GM21723 (cell line): ENCODE measurements around the gene YEATS4.

Experiments
- ATAC-seq: cut with Tn5 transposase; IDR thresholded peaks from one replicate; pipeline ENCODE4 v1.9.1; 2021; ENCODE audit warnings: mild to moderate bottlenecking, moderate library complexity; ENCODE audit not compliant: unreplicated experiment

Gene YEATS4

DNA sequence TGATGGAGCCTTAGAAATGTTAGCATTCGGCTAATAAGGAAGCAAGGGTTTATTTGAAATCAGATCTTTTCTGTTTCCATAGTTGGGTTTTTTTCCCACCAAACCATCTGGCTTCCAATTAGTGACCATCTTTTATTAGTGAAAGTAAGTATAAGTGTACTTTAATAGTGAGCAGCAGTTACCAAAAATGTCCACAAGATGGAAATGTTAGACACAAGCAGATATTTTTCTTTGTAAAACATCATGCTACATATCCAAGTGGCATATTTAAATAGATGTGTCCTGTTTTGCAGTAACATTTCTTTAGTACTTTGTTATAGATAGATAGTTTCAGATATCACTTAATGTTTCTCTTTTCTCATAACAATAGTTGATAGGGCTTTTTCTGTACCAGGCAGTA is 28.8 kb downstream of the YEATS4 start:
- no peak for ATAC-seq

GRCh38 chr12:69389831-69390230 is 30.3 kb downstream of the YEATS4 start:
- ATAC-seq: no peak

DNA sequence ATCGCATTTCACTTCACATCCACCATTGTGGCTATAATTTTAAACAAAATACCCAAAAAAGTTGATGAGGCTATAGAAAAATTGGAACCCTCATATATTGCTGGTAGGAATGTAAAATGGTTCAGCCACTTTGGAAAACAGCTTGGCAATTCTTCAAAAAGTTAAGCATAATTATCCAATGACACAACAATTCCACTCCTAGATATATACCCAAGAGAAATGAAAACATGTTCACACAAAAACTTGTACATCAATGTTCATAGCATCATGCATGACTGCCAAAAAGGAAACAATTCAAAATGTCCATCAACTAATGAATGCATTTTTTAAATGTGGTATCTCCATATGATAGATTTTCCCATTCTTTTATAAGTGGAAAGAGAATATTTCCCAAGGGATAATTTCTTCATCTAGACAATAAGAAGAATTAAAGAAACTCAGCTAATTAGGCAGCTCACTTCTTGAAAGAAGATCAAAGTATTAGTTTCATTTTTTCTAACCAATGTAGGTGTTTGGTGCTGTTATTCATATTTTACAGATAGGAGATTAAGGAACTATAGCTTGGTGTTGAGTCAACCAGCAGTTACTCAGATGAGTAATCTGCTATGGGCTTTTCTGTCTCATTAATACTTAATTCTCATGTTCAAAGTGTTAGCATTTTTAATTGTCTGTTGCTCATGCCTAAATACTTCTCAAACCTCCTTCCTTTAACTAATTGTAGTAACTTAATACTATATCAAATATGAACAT is 32.8 kb downstream of the YEATS4 start:
- ATAC-seq: no peak

GRCh38 chr12:69396041-69396440 is 36.5 kb downstream of the YEATS4 start:
- no peak for ATAC-seq

- ATAC-seq: no peak
These were observed 37.4 kb downstream of the YEATS4 start for GRCh38 chr12:69396963-69397362.

DNA sequence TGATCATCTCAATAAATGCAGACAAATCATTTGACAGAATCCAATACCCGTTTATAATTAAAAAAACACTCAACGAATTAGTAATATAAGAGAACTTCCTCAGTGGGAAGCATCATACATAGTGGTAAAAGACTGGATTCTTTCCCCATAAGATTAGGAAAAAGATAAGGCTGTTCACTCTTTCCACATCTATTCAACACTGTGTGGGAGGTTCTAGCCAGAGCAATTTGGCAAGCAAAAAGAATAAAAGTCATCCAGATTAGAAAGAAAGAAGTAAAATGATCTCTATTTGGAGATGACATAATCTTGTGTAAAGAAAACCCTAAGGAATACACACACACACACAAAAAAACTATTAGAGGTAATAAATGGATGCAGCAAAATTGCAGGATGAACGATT is 38.4 kb downstream of the YEATS4 start:
- no peak for ATAC-seq

DNA sequence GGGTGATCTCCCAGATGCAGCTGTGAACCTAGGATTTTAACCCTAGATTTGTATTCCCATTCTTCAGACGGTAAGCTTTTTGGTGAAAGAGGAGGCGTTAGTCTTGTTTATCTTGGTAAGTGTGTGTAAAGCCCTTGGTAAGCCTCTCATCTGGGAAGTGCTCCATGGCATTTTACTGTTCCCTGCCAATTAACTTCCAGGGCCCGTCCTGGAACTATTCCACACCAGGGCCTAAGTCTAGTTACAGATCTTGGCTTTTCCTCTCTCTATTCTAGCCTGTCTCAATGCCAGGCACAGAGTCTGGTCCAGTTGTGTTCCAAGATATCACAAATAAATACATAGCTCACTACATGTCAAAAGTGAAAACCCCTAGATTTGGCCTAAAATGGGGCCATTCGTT is 42.4 kb downstream of the YEATS4 start:
- no peak for ATAC-seq

- no peak for ATAC-seq
These were observed 45.5 kb downstream of the YEATS4 start for GRCh38 chr12:69404851-69405565.

- ATAC-seq: no peak
These were observed 46.0 kb downstream of the YEATS4 start for GRCh38 chr12:69405566-69405865.

- no peak for ATAC-seq
These were observed 46.7 kb downstream of the YEATS4 start for GRCh38 chr12:69406217-69406616.

DNA sequence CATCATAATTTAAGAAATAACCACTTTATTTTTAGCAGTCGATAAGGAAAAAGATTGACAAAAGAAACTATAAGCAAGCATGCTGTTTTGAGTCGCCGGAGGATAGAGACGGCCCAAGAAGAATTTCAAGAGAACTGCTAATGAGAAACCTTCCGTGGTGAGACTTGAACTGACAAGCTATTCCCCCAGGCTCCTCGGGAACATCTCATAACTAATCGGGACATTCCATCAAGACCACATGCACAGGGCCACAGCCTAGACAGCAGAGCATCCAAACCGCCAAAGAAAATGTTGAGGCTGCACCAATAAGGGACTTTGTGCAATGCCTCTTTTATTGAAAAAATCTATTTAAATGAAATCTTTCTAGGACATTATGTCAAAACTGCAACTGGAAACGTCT is 51.0 kb downstream of the YEATS4 start:
- ATAC-seq: no peak

GRCh38 chr12:69412655-69413054 is 53.1 kb downstream of the YEATS4 start:
- ATAC-seq: no peak

DNA sequence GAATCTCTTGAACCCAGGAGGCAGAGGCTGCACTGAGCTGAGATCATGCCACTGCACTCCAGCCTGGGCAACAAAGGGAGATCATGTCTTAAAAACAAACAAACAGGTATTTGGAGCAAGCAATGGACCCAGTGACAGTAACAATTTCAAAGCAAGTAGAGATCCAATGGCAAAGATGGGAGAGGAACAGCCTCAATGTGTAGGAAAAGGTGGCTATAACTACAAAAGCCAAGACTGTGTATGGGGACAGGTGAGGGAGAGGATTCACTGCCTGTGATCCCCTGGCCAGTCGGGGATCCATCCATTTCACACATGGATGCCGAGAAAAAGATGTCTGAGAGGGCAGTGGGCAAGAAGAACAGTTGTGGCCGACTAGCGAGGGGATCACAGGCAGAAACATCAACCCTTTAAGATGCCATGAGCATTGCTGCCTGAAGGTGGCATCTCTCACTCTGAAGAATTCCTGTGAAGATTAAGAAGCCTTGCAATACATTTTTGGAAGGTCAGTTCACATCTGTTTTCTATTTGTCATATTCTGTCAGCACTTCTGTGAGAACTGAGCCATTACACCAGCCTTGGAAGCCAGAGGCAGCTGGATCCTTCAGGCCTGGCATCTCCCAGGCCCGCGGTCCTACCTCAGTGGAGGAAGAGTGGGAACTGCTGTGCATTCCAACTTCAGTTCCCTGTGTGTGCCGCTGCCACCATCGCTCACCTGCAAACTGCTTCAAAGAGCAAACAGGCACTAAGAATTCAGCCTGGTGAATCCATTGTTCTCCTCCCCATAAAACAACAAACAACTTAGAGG is 56.1 kb downstream of the YEATS4 start:
- ATAC-seq: no peak

DNA sequence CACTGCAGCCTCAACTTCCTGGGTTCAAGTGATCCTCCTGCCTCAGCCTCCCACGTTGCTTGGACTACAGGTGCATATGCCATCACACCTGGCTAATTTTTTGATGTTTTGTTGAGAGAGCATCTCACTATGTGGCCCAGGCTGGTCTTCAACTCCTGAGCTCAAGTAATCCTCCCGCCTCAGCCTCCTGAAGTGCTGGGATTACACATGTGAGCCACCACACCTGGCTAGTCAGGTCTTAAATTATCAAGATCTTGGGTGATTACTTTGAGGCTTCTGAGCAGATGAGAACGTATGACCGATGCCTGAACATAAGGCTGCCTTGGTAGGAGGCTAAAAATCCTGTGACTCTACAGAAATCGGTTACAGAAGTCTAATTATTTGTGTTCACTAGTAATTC is 57.7 kb downstream of the YEATS4 start:
- no peak for ATAC-seq

DNA sequence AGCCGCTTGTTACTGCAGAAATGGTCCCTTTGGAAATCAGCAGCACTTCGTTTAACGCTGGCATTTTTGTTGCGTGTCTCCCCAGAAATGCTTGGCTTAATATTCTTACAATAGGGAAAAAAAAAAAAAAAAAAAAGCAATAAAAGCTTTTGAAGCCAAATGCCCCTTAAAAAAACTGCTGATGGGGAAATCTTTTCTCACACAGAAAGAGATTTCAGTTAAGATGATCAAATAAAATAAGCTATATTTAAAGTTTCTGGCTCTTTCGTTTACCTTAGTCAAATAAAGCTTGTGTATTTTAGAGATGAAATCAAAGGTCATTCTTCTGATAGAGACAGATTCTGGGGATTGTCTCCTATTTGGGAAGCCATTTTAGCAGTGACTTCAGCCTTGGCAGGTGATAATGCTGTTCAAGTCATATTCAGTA is 58.2 kb downstream of the YEATS4 start:
- ATAC-seq: no peak

- ATAC-seq: no peak
These were observed 60.2 kb downstream of the YEATS4 start for GRCh38 chr12:69419701-69420100.

DNA sequence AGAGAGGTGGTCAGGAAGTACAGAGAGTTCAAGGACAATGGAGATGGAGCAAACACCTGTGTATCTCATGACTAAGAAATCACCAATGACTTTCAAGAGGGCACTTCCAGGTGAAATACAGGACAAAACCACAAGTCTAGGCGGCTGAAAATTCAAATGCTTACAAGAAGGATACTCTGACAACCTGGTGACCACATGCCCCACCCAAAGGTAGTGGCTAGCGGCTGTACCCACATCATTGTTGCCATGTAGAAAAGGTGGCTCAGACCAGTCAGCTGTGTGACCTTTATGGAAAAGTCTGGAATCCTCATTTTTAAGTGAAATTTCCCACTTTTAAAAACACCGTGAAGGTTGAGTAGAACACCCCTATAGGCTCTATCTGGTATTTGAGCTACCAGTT is 62.0 kb downstream of the YEATS4 start:
- ATAC-seq: no peak

DNA sequence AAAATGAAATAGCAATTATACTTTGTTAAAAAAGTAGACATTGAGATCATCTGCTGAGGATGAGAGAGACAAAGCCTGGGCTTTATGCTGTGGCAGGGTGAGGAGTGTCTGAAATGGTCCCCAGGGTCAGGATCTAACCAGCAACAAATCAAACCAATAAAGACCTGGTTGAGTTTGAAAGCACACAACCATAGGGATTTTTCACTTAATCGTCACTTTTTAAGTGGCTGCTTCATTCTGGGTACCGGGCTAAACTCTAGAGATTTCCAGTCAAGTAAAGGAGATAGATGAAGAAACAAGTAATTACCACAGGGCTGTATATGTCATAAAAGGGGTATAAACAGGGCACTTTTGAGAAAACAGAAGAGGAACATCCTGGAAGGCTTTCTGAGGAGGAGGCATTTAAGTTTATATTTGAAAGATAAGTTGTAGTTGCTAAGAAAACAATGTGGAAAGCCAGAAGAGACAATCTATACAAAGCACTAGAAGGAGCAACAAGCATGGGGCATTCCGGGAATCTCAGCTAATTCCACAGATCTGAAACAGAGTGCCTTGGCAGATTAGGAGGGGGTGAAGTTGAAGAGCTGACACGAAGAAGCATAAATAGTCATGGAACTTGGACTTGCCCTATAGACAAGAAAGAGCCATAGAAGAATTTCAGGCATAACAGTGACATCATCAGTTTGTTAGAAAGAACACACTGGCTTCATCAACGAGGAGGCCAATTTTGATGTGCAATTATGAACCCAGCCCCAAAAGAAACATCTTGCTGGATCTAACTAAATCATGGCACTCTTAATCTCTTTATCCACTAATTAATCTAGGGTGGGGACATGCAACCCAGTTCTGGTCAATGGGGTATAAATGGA is 63.7 kb downstream of the YEATS4 start:
- no peak for ATAC-seq

DNA sequence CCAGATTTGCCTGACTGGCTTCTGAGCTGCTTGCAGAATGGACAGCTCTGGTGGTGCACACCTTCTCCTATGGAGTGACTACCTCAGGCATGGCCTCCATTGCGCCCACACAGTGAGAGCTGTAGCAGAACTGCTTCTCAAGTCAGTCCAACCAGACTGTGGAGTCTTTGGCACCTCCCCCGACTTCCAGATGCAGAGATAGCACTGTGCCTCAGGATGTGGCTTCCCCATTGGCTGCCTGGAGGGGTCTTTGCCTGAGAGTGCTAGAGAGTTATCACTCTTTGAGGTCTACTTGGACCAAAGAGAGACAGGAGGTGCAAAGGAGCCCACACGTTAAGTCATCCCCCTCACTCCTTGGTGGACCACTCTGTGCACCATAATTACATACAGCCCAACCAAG is 65.9 kb downstream of the YEATS4 start:
- ATAC-seq: no peak

DNA sequence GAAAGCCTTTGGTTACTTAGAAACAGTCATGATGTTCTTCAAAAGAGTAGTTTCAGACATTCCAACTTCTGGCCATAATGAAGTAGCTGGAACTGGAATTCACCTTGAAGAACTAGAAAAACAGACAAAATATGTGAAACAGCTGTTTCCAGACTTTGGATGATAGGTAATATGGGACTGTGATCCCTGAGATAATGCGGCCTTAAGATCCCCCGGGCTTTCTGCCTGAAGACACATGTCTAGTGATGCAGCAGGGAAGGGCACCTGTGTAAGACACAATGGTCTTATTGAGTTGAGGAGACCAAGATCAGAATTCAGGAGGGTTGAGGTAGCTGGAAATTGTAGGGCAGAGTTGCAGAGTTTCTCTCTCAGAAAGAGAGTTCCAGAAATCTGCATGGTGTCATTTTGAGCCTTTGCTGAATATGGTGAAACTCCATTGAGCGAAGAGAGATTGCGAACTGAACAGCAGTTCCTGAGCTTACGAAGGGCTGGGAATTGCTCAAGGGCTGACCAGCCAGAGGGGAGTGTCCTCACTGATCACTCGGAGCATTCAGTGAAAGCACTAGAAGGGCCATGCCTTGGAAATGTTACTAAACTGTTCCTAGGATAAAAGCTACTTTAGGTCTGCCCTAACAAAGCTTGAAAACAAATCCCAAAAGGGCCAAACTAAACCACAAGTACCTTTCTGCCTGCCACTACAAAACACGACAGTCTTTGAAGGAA is 69.0 kb downstream of the YEATS4 start:
- ATAC-seq: no peak
